GM18526 (cell line): ENCODE data around the gene HRH2.

Experiments used
- POLR2A ChIP-seq: IDR thresholded peaks from 3 replicates; pipeline ENCODE4 v1.6.1; 2011; ENCODE audit not compliant: insufficient read length; ENCODE audit errors: extremely low read depth

HRH2 gene

DNA sequence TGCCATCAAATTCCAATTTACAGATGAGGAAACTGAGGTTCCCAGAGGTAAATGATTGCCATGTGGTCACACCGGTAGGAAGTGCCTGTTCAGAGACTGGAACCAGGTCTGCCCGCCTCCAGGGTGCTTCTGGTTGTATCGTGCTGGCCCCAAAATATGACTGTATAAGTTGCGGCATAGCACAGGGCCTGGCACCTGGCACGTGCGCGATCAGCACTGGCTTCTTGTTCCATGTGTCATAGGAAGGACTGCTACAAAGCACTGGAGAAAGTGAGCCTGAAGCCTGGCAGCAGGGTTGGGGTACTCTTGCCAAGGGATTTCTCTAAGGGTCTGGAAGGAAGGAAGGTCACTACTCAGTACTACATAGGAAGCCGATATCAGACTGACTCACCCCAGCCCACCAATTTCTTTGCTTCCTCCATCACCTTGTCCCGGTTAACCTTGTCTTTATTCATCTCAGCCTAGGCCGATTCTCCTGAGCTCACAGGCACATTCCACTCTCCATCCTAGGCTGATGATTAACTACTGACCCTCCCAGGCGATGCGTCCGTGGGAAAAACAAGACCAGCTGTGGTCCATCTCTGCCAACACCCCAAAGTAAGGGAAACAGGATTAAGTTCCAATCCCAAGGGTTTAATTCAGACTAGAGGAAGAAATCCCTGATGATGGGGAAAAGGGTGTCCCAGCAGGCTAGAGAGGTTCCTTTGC is 1.8 kb downstream of the HRH2 start:
- no peak for TF ChIP-seq POLR2A

DNA sequence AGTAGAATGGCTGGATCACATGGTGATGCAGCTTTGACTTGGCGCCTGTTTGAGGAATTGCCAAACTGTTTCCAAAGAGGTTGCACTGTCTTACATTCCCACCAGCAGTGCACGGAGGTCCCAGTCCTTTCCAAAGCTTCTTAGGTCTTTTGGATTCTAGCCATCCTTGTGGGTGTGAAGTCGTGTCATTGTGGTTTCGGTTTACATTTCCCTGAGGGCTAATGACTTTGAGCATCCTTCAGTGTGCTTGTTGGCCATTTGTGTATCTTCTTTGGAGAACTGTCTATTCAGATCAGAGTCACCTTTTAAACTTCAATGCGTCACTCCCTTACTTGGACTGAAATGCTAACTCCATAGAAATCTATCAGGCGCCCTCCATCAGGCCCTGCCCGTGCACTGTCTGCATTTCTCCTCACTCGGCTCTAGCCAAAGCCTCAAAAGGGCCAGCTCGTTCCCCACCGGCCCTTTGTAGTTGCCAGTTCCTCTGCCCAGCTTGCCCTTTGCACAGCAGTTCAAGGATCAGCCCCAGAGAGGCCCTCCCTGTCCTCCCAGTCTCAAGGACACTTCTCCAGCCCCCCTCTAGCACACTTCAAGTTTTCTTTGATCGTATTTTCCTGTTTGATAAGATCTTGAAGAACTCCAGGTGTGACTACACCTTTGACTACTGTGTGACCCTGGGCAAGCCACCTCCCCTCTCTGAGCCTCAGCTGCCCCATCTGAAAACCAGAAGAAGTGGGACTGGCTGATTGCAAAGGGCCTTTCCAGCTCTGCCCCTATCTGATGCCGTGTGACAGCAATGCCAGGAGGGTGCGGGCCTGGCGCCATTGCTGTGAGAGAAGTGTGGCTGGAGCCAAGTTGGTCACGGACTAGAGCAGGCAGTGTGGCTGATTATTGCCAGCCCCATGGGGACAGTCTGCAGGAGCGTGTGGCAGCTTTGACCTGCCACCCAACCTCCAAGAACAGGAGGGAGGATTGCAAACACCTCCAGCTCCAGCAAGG is 5.6 kb downstream of the HRH2 start:
- no peak for TF ChIP-seq POLR2A

DNA sequence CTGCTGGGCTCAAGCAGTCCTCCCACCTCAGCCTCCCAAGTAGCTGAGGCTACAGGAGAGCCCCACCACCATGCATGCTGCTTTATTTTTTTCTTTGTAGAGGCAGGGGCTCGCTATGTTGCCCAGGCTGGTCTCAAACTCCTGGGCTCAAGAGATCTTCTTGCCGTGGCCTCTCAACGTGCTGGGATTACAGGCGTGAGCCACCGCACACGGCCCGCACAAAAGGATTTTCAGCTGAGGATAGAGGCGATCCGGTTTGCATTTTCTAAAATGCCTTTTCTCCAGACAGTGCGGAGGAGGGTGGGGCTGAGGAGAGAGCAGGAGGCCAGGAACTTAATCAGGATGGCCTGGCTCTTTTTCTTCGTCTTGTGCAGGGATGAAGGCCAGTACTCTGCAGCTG is 6.9 kb downstream of the HRH2 start:
- no peak for TF ChIP-seq POLR2A

DNA sequence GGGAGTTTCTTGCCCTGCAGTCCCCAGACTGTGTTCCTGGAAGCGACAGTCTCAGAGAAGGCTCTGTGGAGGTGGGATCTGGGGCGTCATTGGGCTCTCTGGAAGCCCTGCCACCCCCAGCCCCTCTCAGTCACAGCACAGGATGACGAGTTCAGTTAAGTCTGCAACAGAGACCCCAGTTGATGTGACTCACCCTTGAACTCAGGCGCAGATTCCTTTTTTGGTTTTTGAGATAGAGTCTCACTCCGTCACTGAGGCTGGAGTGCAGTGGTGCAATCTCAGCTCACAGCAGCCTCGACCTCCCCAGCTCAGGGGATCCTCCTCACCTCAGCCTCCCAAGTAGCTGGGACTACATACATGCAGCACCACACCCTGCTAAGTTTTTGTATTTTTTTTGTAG is 8.3 kb downstream of the HRH2 start:
- TF ChIP-seq POLR2A: no peak

DNA sequence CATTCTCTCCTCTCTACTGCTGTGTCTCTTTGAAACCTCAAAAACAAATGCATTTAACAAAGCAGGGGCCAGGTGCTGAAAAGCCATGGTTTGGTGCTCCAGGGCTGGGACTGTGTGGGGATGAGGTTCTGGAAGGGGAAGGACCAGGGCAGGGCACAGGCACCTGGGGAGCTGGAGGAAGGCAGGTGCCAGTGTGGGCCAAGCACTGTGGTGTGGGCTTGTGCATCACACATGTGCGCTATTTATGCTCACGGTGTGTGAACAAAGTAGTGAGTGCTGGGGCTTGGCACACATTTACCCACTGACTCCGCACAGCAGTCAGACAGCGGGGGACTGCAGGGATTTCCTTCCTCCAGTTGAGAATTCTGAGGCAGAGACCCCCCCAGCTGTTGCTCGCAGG is 10.1 kb downstream of the HRH2 start:
- no peak for TF ChIP-seq POLR2A

DNA sequence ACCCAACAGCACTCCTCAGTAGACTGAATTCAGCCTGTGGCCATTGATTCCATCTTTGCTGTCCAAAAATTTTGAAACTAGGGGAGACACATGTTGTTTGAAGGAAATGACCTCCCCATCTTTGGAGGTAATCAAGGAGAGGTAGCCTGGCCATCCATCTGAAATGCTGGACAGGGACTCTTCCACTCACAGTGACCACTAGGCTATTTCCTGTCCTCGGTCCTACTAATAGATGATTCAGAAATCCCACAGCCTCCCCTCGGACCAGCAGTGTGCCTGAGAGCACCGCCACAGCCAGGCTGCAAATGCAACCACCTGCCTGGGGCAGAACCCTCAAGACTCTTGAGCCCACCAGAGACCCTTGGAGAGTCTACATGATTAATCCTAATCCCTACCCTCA is 12.5 kb downstream of the HRH2 start:
- TF ChIP-seq POLR2A: no peak

DNA sequence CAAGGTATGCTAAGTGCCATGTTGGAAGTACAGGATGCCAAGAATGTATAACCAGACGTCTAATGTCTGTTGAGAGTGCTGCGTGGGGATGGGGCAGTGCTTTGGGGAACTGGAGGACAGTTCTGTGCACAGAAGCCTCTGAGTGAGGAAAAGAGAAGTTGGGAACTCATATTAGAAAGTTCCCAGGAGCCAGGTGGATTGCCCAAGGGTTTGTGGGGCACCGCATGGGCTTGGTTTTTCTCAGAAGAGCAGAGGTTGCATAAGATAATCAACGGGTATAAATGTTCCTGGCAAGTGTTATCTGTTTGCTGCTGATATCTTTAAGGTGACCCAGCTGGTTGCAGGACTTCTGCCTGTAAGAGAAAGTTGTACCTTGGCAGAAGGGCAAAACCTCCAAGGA is 13.1 kb downstream of the HRH2 start:
- TF ChIP-seq POLR2A: no peak

DNA sequence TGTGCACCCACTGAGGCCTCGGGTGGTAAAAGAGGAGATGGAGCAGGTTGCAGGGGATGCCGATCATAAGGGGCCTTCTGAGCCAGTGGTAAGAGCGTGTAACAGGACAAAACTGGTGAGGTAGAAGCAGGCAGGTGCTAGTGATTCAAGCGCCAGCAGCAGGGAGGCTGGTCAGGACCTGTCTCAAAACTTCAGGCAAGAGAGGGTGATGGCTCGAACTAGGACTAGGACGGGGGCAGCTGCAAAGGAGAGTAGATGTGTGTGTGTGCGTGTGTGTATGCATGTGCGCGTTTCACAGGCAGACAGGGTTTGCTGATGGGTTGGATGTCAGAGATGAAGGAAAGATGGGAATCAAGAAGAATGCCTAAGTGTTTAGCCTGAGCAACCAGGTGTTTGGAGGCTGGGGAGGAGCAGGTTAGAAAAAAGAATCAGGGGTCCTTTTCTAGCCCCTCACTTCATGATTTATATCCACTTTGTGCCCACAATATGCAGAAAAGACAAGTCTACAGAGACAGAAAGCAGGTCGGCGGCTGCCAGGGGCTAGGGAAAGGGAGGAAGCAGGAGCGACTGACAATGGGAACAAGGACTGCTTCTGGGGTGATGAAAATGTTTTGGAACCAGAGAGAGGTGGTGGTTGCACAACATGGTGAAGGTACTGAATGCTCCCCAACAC is 15.2 kb downstream of the HRH2 start:
- no peak for TF ChIP-seq POLR2A

DNA sequence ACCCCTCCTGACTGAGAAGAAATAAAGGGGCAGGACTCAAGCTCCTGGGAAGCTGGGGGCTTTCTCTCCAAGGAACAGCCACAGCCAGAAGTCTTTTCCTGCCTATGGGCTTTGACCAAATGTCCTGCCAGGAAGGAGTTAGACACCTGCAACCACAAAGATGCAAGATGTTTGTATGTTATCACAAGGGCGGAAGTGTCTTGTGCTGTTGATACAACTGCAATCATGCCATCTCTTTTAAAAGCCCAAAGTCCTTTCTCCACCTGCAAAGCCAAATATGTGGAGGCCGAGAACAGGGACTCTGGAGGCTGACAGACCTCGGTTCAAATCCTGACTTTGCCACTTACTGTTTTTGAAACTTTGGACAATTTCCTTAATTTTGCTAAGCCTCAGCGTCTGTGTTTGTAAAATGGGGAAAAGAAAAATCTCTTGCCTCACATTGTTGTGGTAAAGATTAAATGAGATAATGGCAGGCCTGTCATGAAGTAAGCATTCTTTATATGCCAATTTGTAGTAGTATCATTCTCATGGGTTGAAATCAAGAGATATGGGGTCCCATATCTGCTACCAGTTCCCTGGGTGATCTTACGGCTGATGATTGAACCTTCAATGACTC is 17.0 kb downstream of the HRH2 start:
- TF ChIP-seq POLR2A: no peak

DNA sequence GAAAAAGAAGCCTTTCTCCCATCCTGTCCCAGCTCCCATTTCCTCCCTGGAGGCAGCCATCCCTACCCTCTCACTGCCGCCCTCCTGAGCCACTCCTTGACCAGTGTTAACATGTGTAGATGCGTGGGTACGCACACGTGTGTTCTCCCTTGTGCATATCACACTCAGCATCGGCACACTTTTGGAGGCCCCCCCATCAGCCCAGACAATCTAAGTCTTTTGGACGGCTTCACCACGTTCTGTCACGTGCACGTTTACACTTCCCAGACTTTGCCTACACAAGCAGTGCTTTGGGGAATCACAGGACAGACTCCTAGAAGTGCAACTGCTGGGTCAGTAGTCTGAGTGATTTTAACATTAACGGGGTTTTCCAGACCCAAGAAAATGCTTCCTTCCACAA is 18.0 kb downstream of the HRH2 start:
- no peak for TF ChIP-seq POLR2A

DNA sequence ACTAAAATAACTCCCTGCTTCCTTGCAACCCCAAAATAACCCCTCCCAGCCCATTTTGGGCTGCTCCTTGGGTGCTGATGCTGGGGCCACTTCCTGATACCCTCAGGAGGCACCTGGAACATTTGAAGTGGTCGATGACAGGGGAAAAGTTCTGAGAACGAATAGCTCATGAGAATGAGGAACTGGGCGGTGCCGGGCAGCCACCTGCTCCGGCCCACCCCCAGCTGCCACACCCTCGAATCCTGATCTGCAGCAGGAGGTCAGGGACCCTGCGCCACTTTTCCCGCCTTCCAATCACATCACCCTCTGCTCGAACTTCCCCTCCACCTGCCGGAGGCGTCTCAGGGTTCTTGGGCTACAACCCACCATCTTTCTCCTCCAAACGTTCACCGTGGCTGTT is 19.7 kb downstream of the HRH2 start:
- TF ChIP-seq POLR2A: no peak

DNA sequence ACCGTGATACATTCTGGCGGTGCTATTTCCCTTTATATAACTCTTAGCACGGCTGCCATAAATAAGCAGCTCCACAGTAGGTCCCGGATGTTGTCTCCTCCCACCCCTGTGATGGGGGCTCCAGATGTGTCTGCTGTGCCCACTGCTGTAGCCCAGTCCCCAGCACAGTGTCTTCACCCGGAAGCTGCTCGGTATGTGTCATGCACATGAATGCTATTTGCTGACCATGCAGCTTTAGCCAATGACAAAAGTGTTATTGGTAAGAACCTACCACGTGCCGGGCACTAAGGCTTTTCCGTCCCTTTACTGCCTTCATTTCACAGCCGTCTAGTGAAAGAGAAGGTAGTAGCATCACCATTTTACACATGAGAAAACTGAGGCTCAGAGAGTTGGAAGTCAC is 20.2 kb downstream of the HRH2 start:
- no peak for TF ChIP-seq POLR2A

DNA sequence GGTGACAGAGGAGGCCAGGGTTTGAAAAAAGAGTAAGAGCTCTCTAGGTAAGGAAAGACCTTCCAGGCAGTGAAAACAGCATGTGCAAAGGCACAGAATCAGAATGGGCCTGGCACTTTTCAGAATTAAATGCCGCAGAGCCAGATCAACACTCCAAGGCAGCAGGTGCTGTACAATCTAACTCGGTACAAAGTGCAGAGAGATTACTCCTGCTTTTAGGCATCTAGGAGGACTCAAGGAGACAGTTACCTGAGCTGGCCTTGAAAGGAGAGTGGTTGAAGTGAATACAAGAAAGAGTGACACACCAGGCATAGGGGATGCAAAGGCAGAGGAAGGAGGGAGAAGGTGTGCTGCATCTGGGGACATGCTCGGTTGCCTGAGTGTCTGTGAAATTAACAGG is 21.5 kb downstream of the HRH2 start:
- no peak for TF ChIP-seq POLR2A

DNA sequence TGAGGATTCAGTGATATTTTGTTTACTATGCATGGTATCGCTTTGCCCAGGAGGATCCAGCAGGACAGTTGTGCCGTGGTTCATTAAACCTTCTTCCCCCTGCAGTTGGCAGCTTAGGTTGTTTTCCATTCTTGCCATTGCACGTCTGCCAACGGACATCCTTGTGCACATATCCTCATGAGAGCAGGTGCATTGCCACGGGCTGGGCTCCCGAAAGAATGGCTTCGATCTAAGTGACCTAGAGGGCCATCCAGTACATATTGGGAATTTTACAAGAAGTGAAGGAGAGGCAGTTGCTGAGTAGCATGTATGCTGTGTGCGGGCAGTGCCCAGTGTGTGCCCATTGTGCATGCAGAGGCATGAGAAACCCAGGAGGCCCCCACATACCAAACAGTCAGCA is 22.1 kb downstream of the HRH2 start:
- no peak for TF ChIP-seq POLR2A

DNA sequence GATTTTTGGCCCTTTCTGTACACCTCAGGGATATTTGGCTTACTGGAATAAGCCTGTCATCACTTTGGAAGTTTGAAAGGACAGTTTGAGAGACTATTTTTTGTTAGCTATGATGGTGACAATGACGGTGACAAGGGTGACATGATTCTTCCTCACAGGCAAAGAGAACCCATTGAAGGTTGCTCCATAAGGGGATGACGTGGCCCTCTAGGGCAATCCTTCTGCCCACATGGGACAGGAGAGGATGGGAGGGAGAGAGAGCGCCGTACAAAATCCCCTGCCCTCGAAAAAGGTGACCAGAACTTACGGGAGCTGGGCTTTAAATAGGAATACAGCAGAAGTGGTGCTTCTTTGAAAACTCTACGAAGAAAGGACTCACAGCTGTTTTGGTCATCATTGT is 22.6 kb downstream of the HRH2 start:
- no peak for TF ChIP-seq POLR2A
